OCI-LY3 (cell line): Measurements from ENCODE around the gene HRH1.

Source experiments
- CTCF ChIP-seq: fragments of 200-600, 300-600 bp; sonication (generic); IDR thresholded peaks from 2 replicates; pipeline ENCODE4 v1.5.1; 2014; ENCODE audit warnings: antibody characterized with exemption, low read length, low read depth
- EZH2phosphoT487 ChIP-seq: fragments of 200-600 bp; shearing (Covaris generic); IDR thresholded peaks from 2 replicates; pipeline ENCODE4 v1.6.1; 2018; ENCODE audit warnings: antibody characterized with exemption, mixed run types, low read depth

- no peak for TF ChIP-seq CTCF
- TF ChIP-seq EZH2phosphoT487 = no peak
Measured at GRCh38 chr3:11244121-11244677, 89.9 kb downstream of the HRH1 start.
